GM21825 (cell line): ENCODE data around the gene SP140.
"Not testable (repeated sequence)": the region's sequence is repeated elsewhere in the genome, so short reads cannot be mapped to it uniquely, and the experiment has no call there.

Experiments used
- ATAC-seq: cut with Tn5 transposase; IDR thresholded peaks from one replicate; pipeline ENCODE4 v1.9.1; 2021; ENCODE audit warnings: mild to moderate bottlenecking, moderate library complexity; ENCODE audit not compliant: unreplicated experiment

The SP140 gene

GRCh38 chr2:230324503-230324902, 99.0 kb downstream of the SP140 start:
- no peak for ATAC-seq

GRCh38 chr2:230325316-230326243, 100.0 kb downstream of the SP140 start:
- ATAC-seq = no peak

- peak; percentile 93 for ATAC-seq
These were observed 101.2 kb downstream of the SP140 start, which contains the start of gene SP140L for GRCh38 chr2:230326453-230327417. Gene SP140L (plus strand): TSS chr2:230327193. CDS start chr2:230327270, 77 bp downstream.

- peak; percentile 58 for ATAC-seq
These were observed 102.0 kb downstream of the SP140 start for GRCh38 chr2:230327418-230328154.

GRCh38 chr2:230328155-230328458, 102.6 kb downstream of the SP140 start:
- no peak for ATAC-seq

- no peak for ATAC-seq
These were observed 104.5 kb downstream of the SP140 start for GRCh38 chr2:230329946-230330605.

- no peak for ATAC-seq
These were observed 105.2 kb downstream of the SP140 start for GRCh38 chr2:230330725-230331124.

- no peak for ATAC-seq
These were observed 109.9 kb downstream of the SP140 start for GRCh38 chr2:230335461-230335863.

GRCh38 chr2:230335864-230336506, 110.4 kb downstream of the SP140 start:
- no peak for ATAC-seq

GRCh38 chr2:230341936-230342528, 116.5 kb downstream of the SP140 start:
- not testable (repeated sequence) for ATAC-seq

- ATAC-seq = not testable (repeated sequence)
These were observed 117.6 kb downstream of the SP140 start for GRCh38 chr2:230343041-230343624.

- ATAC-seq = no peak
These were observed 118.2 kb downstream of the SP140 start for GRCh38 chr2:230343747-230344146.

- ATAC-seq = no peak
These were observed 120.9 kb downstream of the SP140 start for GRCh38 chr2:230346465-230346864.

GRCh38 chr2:230346921-230347533, 121.5 kb downstream of the SP140 start:
- ATAC-seq = no peak

GRCh38 chr2:230347659-230348305, 122.2 kb downstream of the SP140 start:
- peak; percentile 56 for ATAC-seq

GRCh38 chr2:230348787-230349186, 123.3 kb downstream of the SP140 start:
- ATAC-seq = no peak

GRCh38 chr2:230356084-230356483, 130.5 kb downstream of the SP140 start:
- no peak for ATAC-seq

- ATAC-seq = no peak
These were observed 132.8 kb downstream of the SP140 start for GRCh38 chr2:230358305-230358704.
